AG09309 (cell line): ENCODE results near the gene GNG4.

Source experiments
- DNase-seq: peaks from one replicate; pipeline ENCODE4 v3.0.0-alpha.2; 2010; ENCODE audit warnings: low read depth
- H3K4me3 ChIP-seq: 2 replicates; pipeline ENCODE4 v1.5.1; 2011; ENCODE audit warnings: mild to moderate bottlenecking, low read depth, low read length, moderate library complexity; ENCODE audit not compliant: control insufficient read depth
- CTCF ChIP-seq: IDR thresholded peaks from 2 replicates; pipeline ENCODE4 v1.5.1; 2011; ENCODE audit warnings: mild to moderate bottlenecking, low read depth, low read length, inconsistent platforms; ENCODE audit not compliant: insufficient read depth, control insufficient read depth; ENCODE audit errors: missing control alignments

The GNG4 gene

DNA sequence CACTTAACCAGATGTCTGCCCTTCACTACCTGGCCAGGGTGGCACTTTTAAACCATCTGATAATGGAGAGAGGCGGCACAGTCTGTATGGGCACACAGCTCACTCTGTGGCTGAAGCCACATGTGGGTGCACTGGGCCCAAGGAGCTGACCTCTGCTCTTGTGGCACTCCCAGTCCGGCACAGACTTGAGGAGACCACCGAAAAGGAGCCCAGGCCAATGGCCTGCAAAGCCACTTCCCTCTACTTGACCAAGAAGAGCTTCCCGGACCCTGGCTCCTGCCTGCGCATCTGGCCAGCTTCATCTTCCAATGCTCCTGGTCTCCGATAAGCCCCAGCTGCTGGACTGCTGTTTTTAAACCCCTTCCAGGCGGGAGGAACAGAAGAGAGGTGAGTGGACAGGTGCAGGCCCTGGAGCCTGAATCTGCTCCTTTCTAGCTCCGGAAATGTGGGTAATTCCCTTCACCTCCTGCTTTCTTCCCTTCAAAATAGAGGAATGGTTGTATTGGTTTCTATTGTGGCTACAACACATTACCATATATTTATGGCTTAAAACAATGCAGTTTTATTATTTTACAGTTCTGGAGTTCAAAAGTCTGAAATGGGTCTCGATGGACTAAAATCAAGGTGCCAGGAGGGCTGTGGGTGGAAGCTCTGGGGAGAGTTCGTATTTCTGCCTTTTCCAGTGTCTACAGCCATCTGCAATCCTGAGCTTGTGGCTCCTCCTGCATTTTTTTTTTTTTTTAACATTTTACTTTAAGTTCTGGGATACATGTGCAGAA lies 11.6 kb downstream of the GNG4 start:
- no peak overlapping the region for H3K4me3 ChIP-seq
- TF ChIP-seq CTCF: no peak
- no peak for DNase-seq

GRCh38 chr1:235635938-235636662 lies 13.5 kb downstream of the GNG4 start:
- no peak for DNase-seq
- H3K4me3 ChIP-seq: no peak overlapping the region
- no peak for TF ChIP-seq CTCF

GRCh38 chr1:235632506-235633401 lies 16.8 kb downstream of the GNG4 start:
- peak; percentile 14 for DNase-seq
- H3K4me3 ChIP-seq: peak overlapping the region; percentile 8
- no peak for TF ChIP-seq CTCF

DNA sequence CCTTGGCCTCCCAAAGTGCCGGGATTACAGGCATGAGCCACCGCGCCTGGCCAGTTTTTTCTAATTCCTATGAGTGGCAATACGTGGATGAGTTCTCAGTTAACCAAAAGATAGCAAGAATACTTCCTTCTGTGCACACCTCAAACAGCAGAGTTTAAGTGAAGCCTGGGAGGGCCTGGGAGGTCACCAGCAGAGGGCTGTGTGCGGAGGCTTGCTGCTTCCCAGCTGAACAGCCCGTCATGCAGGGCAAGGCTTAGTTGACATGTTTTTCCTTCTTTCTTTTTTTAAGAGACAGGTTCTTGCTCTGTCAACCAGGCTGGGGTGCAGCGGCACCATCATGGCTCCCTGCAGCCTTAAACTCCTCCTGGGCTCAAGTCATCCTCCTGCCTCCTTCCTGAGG lies 17.8 kb downstream of the GNG4 start:
- DNase-seq: no peak
- TF ChIP-seq CTCF: no peak
- no peak overlapping the region for H3K4me3 ChIP-seq

DNA sequence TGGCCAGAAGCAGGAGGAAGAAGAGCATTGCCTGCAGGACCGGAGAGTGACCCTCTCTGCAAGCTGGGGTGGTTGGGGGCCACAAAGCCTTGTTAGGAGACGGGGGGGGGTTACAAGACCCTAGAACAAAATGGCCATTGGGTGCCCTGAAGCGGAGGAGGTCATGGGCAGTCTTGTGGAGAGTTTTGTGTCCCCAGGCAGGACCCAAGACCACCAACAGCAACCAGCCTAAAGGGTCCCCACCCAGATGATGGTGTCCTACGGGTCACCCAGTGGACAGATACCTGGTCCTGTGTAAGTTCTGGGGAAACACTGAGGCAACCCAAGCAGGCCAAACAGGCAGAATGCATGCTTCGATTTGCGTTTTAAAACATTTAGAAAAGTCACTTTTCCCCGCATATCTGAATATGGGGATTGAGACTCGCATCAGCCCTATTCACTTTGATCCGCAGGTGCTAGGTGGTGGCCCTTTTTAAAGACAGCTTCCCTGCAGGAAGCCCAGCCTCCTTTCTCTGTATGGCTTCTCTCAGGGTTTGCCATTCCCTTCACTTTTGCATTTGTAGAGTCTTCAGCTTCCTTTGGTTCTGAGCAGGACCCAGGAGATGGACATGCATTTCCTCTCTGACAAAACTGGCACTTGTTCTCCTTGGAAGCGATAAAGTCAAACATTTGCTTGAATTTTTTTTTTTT lies 21.1 kb downstream of the GNG4 start:
- TF ChIP-seq CTCF: no peak
- no peak overlapping the region for H3K4me3 ChIP-seq
- DNase-seq: no peak

- H3K4me3 ChIP-seq: no peak overlapping the region
- no peak for TF ChIP-seq CTCF
- no peak for DNase-seq
These were observed 23.8 kb downstream of the GNG4 start for GRCh38 chr1:235625831-235626230.
